Measurements from ENCODE around the gene ZNF491. TPM values are rescaled to one million over a fixed set of nuclear protein-coding genes. Genes with fewer than 3 reads are reported as not detected.

ZNF491 gene
- total and polyA plus RNA-seq, 9 of the 15 experiments (the other 6 are each of a cell fraction or from before 2014, with no cell fraction given): 0.19 to 0.95 (median 0.39) TPM; not detected in 1

- TF ChIP-seq SMC3 (conservative IDR thresholded peaks at IDR 0.05; ENCODE audit: insufficient read depth, low read depth, low read length) (0 out of 2 replicates have a peak, but pooled peaks have one; percentile 38), ZNF778 (CRISPR knock-in tag; IDR thresholded peaks at IDR 0.05) (no peak), SOX6 (IDR thresholded peaks at IDR 0.05) (no peak), UBTF (IDR thresholded peaks at IDR 0.05; ENCODE audit: borderline replicate concordance in 1 of 2, low read depth in 2 of 2, low read length in 2 of 2) (peak in 1 of 2 experiments; percentile 40; a peak in 1 of 4 replicates), ZC3H4 (CRISPR knock-in tag; IDR thresholded peaks at IDR 0.05; ENCODE audit: borderline replicate concordance) (no peak), MAFF (IDR thresholded peaks at IDR 0.05; ENCODE audit: low read length) (no peak), TFAM (CRISPR knock-in tag; conservative IDR thresholded peaks at IDR 0.05) (no peak), TFAP4 (CRISPR knock-in tag; IDR thresholded peaks at IDR 0.05; ENCODE audit: borderline replicate concordance) (peak; percentile 45; the same call in 1 of the 2 replicates), MBD1 (CRISPR knock-in tag; IDR thresholded peaks at IDR 0.05) (no peak), MAZ (CRISPR knock-in tag; conservative IDR thresholded peaks at IDR 0.05 in 1 of 2, IDR thresholded peaks at IDR 0.05 in 1 of 2) (0 out of 4 replicates have a peak, but pooled peaks of 1 of the 2 experiments have one; percentile 41), RB1 (IDR thresholded peaks at IDR 0.05; ENCODE audit: low read depth) (0 out of 2 replicates have a peak, but pooled peaks have one; percentile 13), XRCC5 (IDR thresholded peaks at IDR 0.05; ENCODE audit: low read depth, low read length) (peak; percentile 23; the same call in 1 of the 2 replicates), CGGBP1 (CRISPR knock-in tag; IDR thresholded peaks at IDR 0.05) (no peak), MED1 (CRISPR knock-in tag; IDR thresholded peaks at IDR 0.05; ENCODE audit: borderline replicate concordance) (no peak), ZBTB7A (IDR thresholded peaks at IDR 0.05; ENCODE audit: borderline replicate concordance, control insufficient read depth, low read depth, low read length) (no peak), ZZZ3 (IDR thresholded peaks at IDR 0.05) (no peak), ATF3 (IDR thresholded peaks at IDR 0.05) (no peak), ATF3 (CRISPR knock-in tag; conservative IDR thresholded peaks at IDR 0.05) (no peak), BRF1 (IDR thresholded peaks at IDR 0.05; ENCODE audit: borderline replicate concordance, extremely low read depth, insufficient read length) (no peak), ATF1 (CRISPR knock-in tag; IDR thresholded peaks at IDR 0.05) (no peak), ATF1 (tag; IDR thresholded peaks at IDR 0.05) (no peak), MTF1 (CRISPR knock-in tag; IDR thresholded peaks at IDR 0.05; ENCODE audit: borderline replicate concordance) (no peak), XRCC3 (IDR thresholded peaks at IDR 0.05) (no peak)
These were observed 832 bp upstream of the ZNF491 start (continued) for GRCh38 chr19:11797491-11797890.

Data from K562 (cell line).